HG03457 (cell line): ENCODE results near the gene TENM4.

Experiments
- ATAC-seq: cut with Tn5 transposase; IDR thresholded peaks from one replicate; pipeline ENCODE4 v1.9.1; 2021; ENCODE audit warnings: moderate number of reproducible peaks; ENCODE audit not compliant: unreplicated experiment

Gene TENM4

DNA sequence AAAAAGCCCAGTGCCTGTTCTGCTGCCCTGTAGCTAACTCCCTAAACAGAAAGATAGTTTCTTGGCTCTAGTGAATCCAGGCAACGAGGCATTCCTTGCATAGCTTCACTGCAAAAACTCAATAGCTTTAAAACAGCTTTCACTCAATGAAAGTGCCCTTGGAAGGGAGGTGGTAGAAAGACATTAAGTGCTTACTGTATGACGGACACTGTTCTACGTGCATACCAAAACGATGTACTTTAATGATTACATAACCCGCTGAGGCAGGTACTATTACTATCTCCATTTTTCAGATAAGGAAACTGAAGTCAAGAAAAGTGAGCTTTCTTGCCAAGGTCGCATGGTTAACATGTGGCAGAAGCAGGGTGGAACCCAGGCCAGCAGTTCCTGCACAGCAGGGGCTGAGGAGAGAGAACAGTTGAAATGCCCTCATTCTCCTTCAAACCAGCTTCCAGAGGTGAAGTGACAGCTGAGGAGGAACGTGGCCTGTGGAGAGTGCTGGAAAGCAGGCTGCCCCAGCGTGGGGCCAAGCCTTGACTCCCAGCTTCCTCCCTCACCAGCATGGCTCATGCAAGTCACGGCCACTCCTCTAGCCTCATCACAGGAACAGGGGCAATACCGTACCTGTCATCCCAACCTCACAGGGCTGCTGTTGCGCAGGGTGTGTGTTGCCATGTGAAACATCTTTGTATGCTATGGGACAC lies 638.6 kb downstream of the TENM4 start:
- no peak for ATAC-seq

DNA sequence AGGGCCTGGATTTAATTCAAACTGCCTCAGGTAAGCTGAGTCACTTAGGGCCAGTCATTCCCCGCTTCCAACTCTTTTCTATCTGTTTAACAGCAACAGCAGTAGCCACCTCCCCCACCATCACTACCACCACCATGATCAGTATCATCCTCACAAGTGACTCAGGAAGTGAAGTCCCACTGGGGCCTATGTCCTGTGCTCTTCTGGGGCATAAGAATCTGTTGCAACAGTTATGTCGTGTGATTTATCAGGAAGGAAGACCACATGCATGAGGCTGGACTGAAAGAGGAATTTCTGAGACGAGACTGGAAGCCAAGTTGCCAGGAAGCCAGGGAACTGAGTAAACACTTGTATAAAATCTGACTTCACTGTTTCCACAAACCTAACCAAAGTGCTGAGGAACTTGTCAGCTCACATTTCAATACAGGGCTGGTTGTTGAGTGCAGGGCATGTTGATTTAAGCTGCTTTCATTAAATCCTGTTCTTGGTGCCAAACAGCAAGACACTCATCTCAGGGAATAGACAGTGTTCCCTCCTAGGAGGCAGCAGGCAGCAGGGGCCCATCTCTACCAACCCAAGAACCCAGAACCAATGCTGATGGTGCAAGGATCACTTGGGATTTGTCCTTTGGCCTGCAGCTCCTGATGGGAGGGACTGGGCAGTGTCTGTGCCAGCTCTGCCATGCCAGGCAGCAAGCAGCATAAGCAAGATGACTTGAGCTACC lies 639.5 kb downstream of the TENM4 start:
- no peak for ATAC-seq

DNA sequence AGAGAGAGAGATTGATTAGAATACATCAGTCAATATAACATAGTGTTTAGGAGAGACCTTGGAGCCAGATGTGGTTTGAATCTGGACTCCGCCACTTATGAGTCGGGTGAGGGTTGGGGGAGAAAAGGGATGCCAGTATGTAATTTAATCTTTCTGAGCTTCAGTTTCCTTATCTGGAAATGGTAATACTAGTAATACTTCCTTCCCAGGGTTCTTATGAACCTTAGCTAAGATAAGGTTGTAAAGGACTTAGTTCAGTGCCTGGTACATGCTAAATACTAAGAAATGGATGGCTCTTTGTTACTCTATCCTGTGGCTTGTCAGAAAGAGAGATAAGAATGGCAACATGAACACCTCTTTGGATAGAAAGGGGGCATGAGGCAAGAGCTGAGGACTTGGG lies 640.1 kb downstream of the TENM4 start:
- ATAC-seq, result no peak

- no peak for ATAC-seq
These were observed 640.6 kb downstream of the TENM4 start for GRCh38 chr11:78800096-78800690.

- ATAC-seq, result no peak
These were observed 642.2 kb downstream of the TENM4 start for GRCh38 chr11:78798663-78799062.

DNA sequence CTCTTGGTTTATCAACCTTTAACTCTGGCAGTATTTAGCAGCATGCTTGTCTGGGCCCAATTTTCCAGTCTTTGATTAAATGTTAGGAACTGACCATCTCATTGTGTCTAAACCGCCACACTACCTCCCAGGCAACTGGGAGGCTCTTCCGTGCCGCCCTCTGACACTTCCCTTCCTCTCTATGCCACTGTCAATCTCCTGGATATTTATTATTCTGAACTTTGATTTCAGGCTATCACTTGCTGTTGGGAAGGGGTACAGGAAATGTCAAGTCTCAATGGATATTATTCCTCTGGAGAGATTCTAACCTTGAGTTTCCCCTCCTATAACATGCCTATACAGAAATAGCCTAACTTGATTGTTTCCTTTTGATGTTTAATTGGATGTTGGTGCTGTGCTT lies 643.3 kb downstream of the TENM4 start:
- ATAC-seq, result no peak

DNA sequence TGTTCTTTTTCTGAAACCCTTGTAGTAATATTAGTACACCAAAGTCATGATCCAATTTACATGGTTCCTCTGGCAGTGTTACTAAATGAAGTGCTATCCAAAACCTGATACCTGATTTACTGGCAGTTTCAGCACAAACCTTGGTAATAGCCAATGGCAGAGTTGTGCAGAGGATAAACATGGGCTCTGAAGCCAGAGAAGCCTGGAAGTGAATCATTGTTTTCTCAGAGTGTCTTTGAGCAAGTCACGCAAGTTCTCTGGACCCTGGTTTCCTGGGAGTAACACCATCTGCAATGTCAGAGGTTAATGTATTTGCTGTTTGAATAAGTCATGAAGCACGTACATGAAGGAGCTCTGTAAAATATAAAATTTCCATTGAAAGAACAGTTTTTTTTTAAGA lies 643.9 kb downstream of the TENM4 start:
- no peak for ATAC-seq

DNA sequence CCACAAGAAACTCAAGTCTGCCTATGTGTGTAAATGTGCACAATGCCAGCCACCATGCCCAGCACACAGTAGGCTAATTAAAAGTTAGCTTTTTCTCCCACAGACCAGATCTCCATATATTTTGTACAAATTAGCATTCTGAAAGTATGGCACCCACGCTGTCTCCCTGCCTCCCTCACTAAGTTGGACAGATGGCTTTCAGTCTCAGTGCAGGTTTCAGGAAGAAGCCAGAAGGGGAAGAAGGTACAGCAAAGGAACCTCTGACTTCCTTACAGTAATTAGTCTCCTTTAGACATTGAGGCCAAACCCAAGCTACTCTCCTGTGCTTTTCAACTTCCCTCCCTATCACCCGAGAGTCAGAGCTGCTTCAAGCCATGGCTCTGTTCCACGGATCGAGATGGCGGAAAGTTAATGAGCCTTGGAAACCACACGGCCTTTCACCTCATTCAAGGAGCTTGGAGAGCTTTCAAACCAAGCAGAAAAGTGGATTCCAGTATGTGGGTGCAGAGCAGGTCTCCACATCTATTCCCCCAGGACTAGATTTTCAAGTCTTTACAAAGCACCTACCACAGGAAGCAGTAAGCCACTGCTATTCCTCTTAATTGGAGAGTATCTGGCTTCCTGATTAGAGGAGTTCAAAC lies 645.1 kb downstream of the TENM4 start:
- ATAC-seq, result no peak

DNA sequence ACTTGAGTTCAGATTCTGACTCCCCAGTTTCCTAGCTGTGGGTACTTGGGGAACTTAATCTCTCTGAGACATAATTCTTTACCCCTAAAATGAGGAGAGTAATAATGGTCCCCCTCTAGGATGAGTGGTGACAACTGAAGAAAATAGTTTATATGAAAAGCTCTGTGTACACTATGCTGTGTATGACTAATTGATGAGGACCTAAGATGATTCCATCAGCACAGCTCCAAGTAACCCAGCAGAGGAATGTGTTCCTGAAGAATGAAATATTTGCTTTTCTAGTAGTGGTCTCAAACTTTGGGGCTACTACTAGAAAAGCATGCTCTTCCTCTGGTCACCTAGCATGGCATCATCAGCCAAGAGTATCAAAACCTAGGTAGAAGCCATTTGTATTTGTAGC lies 648.9 kb downstream of the TENM4 start:
- no peak for ATAC-seq

DNA sequence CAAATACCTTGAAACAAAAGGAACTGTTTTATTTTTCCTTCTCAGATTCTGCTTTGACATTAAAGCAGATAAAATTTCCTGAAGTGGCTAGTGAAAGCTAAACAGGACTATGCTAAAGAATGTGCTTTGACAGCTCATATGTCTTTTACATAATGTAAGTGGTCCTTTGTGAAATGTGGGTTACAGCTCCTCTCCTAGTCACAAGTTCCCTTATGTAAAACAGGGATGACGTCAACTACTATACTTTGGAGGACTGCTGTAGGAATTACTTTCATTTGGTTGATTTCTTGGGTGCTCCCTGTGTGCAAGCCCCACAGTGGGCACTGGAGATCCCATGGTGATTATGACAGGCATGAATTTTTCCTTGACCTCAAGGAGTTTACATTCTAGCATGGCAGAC lies 649.6 kb downstream of the TENM4 start:
- no peak for ATAC-seq

GRCh38 chr11:78790784-78791183 lies 650.0 kb downstream of the TENM4 start:
- no peak for ATAC-seq

DNA sequence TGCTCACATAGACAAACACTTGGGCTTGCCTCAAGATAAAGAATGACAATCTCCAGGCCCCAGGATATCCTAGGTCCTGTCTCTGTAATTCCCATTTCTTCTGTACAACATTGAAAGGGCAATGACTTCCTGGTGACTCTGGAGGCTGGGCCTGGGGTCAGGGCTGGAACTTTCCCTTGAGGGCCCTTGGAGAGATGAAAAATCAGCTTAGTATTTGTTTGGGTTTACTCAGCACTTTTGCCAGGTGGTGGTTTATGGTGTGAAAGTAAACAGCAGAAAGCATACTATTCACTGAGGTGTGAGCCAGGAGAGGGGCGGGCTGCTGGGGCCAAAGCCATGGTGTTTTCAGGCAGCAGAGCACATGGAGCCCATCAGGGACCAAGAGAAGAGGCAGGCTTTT lies 651.5 kb downstream of the TENM4 start:
- no peak for ATAC-seq

DNA sequence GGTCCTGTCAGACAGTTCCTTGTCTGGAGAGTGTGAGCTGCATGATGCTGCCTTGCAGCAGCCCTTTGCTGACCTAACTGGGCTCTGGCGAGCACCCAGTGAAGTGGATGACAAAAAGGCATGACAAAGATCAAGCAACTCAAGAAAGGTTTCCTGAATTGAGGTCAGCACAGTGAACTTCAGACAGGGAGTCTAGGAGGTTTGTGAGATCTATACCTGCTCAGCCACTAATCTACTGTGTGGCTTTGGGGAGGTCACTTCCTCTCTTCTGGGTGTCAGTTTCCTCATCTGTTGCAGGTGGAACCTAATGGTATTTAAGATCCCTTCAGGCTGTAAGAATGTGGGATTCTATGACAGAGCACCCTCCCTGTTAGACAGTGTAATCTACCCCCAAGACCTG lies 652.3 kb downstream of the TENM4 start:
- no peak for ATAC-seq

- no peak for ATAC-seq
These were observed 653.1 kb downstream of the TENM4 start for GRCh38 chr11:78787696-78788095.

DNA sequence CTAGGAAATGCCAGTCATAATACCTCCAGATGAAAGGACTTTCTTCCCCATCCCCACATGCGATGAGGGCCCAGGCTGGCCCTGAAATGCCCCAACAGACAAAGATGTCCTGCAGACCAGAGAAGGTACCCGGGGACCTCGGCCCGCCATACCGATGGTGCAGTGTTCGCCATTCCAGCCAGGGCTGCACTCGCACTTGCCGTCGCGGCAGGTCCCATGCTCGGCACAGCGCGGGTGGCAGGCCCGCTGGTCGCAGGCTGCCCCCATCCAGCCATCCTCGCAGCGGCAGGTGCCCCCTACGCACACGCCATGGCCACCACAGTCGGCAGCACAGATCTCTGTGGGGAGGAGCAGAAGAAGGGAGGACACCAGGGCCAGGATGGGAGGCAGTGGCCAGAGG lies 654.1 kb downstream of the TENM4 start:
- ATAC-seq, result no peak

GRCh38 chr11:78786086-78786485 lies 654.7 kb downstream of the TENM4 start:
- ATAC-seq, result no peak

DNA sequence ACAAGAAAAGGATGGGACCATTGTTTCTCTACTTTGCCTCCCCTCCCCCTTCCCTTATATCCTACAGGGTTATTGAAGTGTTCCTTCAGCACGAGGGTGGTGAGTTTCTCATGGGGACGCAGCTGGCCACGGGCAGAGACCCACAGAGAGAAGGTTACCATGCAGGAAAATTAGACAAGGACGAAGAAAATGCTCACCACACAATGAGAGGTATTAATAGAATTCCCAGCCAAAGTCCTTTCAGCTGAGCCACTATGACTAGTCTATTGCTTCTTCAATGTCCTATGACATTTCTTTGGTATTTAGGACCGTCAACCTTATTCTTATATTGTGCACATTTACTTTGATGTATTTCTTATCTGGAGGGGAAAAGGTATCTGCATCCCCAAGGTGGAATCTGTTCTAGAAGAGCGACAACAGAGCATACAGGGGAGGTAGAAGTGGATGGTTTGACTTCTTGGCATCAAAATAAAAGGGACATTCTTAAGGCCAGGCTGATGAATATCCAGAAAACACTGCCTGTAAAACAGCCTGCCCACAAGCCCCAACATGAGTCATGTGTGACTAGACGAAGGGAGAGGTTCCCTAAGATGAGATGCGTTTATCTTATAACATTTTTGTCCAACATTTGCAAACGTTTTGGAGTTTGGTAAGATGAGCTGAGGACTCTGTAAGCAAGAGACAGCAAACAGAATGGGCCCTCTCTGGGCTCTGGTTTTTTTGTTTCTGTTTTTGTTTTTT lies 656.3 kb downstream of the TENM4 start:
- no peak for ATAC-seq

GRCh38 chr11:78783846-78784245 lies 657.0 kb downstream of the TENM4 start:
- no peak for ATAC-seq

DNA sequence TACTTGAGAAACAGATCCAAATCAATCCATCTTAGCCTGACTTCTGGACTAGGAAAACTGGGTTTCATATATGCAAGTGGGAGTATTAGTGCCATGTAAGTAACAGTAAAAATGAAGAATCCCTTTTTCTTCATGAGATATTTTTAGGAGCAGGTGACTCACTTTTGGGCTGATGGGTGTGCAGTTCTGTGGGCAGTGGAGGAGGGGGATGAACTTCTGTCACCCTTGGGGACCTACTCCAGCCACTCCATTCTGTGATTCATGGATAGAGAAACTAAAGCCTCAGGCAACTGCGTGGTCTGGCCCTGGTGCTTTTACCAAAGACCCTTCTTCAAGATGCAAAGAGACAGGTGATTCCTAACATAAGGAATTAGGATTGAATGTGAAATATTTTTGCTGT lies 657.5 kb downstream of the TENM4 start:
- ATAC-seq, result no peak

- ATAC-seq, result no peak
These were observed 658.1 kb downstream of the TENM4 start for GRCh38 chr11:78782725-78783124.

- ATAC-seq, result no peak
These were observed 659.9 kb downstream of the TENM4 start for GRCh38 chr11:78780889-78781288.
